ENCODE measurements around the gene CD276.

DNA sequence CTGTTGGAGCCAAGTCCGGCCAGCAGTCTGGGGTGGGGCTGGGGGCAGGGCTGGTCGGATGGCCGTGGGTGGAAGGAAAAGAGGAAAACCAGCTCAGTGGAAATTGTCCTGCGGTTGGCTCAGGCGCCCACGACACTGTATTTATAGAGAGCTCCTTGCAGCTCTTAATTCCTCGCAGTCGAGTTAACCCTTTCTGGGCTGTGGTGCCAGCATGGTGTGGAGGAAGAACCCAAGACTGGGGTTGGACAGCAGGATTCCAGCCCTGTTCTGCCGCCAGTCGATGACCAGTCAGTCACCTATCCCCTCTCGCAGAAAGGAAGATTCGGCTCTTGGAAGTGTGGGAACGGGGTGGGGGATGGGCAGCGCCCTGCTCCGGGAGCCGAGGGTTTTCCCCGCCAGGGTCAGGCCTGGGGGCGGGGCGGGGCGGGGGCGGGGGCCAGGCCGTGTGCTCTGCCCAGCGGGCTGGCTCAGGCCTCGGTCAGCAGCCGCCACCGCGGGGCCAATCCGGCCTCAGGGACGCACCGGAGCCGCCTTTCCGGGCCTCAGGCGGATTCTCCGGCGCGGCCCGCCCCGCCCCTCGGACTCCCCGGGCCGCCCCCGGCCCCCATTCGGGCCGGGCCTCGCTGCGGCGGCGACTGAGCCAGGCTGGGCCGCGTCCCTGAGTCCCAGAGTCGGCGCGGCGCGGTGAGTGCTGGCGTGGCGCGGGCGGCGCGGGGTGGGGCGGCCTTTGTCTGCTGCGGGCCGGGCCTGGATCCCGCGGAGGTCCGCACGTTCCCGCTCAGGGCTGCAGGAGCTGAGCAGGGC, at the start of gene CD276:
- no peak for TF ChIP-seq POLR2AphosphoS5 (IDR thresholded peaks at IDR 0.05)
- TF ChIP-seq, protein P1, sequence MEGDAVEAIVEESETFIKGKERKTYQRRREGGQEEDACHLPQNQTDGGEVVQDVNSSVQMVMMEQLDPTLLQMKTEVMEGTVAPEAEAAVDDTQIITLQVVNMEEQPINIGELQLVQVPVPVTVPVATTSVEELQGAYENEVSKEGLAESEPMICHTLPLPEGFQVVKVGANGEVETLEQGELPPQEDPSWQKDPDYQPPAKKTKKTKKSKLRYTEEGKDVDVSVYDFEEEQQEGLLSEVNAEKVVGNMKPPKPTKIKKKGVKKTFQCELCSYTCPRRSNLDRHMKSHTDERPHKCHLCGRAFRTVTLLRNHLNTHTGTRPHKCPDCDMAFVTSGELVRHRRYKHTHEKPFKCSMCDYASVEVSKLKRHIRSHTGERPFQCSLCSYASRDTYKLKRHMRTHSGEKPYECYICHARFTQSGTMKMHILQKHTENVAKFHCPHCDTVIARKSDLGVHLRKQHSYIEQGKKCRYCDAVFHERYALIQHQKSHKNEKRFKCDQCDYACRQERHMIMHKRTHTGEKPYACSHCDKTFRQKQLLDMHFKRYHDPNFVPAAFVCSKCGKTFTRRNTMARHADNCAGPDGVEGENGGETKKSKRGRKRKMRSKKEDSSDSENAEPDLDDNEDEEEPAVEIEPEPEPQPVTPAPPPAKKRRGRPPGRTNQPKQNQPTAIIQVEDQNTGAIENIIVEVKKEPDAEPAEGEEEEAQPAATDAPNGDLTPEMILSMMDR (IDR thresholded peaks at IDR 0.05), result no peak

Data from suprapubic skin (tissue), 3 donors.